GM18505 (cell line): ENCODE data around the gene AKAP5.

Experiments
- ATAC-seq: cut with Tn5 transposase; IDR thresholded peaks from one replicate; pipeline ENCODE4 v1.9.1; 2021; ENCODE audit not compliant: unreplicated experiment
- POLR2A ChIP-seq: IDR thresholded peaks from 4 replicates; pipeline ENCODE4 v1.6.1; 2011; ENCODE audit warnings: borderline replicate concordance; ENCODE audit not compliant: insufficient read depth, insufficient read length; ENCODE audit errors: extremely low read depth

AKAP5 gene

GRCh38 chr14:64502887-64503433 is 37.7 kb downstream of the AKAP5 start:
- ATAC-seq = no peak
- no peak for TF ChIP-seq POLR2A

- peak; percentile 61 for ATAC-seq
- peak; percentile 71 for TF ChIP-seq POLR2A
Observed at GRCh38 chr14:64503434-64504309, 38.4 kb downstream of the AKAP5 start, which contains the start of gene ZBTB25. TSS of gene ZBTB25 (minus strand) at chr14:64503838. CDS start at chr14:64490533, 13,305 bp downstream.

GRCh38 chr14:64504310-64504896 is 39.1 kb downstream of the AKAP5 start, which contains the start of gene ZBTB1:
TSS of gene ZBTB1 (plus strand) at chr14:64504770. CDS start at chr14:64521505, 16,735 bp downstream.
- peak; percentile 18 for ATAC-seq

GRCh38 chr14:64504897-64505794 is 39.8 kb downstream of the AKAP5 start:
- ATAC-seq = no peak
- TF ChIP-seq POLR2A = no peak

More at GRCh38 chr14:64504310-64504896, 39.1 kb downstream of the AKAP5 start, which contains the start of gene ZBTB1:
- peak; percentile 82 for TF ChIP-seq POLR2A

- peak; percentile 20 for TF ChIP-seq POLR2A
- no peak for ATAC-seq
Observed at GRCh38 chr14:64506721-64507120, 41.4 kb downstream of the AKAP5 start.

GRCh38 chr14:64507376-64508156 is 42.3 kb downstream of the AKAP5 start:
- ATAC-seq = no peak
- no peak for TF ChIP-seq POLR2A

GRCh38 chr14:64508215-64508776 is 43.0 kb downstream of the AKAP5 start:
- ATAC-seq = no peak
- no peak for TF ChIP-seq POLR2A

- TF ChIP-seq POLR2A = no peak
- no peak for ATAC-seq
Observed at GRCh38 chr14:64509036-64509435, 43.7 kb downstream of the AKAP5 start.

- TF ChIP-seq POLR2A = no peak
- ATAC-seq = no peak
Observed at GRCh38 chr14:64510825-64511671, 45.7 kb downstream of the AKAP5 start.

- no peak for TF ChIP-seq POLR2A
- ATAC-seq = no peak
Observed at GRCh38 chr14:64513271-64513670, 48.0 kb downstream of the AKAP5 start.

GRCh38 chr14:64515053-64515452 is 49.8 kb downstream of the AKAP5 start:
- no peak for ATAC-seq
- TF ChIP-seq POLR2A = no peak
